GM19023 (cell line): ENCODE results near the gene CDC25B.
"Not testable (repeated sequence)": the region's sequence is repeated elsewhere in the genome, so short reads cannot be mapped to it uniquely, and the experiment has no call there.

ENCODE experiments used
- ATAC-seq: cut with Tn5 transposase; IDR thresholded peaks from one replicate; pipeline ENCODE4 v1.9.1; 2021; ENCODE audit warnings: mild to moderate bottlenecking, moderate library complexity; ENCODE audit not compliant: unreplicated experiment

Gene CDC25B

GRCh38 chr20:3784216-3784853 is 11.8 kb upstream of the CDC25B start:
- ATAC-seq: no peak

DNA sequence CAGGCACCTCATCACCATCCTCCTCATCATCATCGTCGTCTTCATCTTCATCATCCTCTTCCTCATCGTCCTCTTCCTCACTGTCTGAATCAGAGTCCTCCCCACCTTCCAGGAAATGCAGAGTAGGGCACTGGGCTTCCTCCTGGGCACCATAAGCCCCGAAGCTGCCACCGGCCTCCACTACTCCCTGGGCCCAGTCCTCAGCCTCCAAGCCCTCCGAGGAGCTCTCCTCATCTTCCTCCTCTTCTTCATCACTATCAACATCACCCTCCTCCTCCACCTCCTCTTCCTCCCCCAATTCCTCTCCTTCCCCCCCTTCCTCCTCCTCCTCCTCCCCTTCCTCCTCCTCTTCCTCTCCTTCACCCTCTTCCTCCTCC is 11.3 kb upstream of the CDC25B start:
- no peak for ATAC-seq

DNA sequence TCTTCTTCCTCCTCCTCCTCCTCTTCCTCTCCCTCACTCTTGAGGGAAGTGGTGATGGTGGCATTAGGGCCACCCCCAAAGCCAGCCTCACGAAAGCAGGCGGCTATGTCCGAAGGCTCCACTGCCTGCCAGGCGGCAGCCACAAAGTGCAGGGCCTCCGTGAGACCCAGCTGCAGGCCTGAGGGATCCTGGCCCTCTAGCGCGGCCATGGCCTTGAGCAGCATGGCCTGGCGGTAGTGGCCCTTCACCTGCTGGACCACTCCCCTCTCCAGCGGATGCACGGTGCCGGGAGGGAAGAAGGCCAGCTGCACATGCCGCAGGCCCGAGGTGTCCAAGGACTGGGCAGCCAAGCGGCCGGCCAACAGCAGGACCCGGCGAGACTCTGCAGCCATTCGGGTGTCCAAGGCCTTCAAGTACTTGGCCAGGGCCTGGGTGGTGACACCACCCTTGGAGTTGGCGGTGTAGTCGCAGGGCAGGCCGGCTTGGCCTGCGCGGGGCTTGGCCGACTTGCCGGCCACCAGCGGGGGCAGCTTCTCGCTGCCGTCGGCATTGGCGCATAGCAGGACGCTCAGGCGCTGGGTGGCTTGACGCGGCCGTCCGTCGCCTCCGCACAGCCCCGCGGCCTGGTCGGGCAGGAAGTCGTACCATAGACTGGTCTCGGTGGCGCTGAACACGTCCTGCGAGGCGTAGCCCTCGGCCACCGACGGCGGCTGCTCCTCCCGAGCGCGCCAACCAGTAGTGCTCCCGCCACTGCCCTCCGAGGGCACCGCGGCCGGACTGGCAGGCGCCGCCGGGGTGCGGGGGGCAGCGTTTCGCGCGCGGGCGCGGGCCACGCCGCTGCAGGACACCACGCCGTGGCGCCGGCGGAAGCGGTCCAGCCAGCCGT is 10.6 kb upstream of the CDC25B start:
- no peak for ATAC-seq

GRCh38 chr20:3786126-3786484 is 10.0 kb upstream of the CDC25B start:
- peak; percentile 13 for ATAC-seq

- peak; percentile 80 for ATAC-seq
Observed at GRCh38 chr20:3786665-3787323, 9.3 kb upstream of the CDC25B start, which contains the start of gene CENPB. TSS of gene CENPB (minus strand) at chr20:3786740. CDS start at chr20:3786483, 257 bp downstream.

GRCh38 chr20:3787324-3788014 is 8.6 kb upstream of the CDC25B start:
- ATAC-seq: no peak

DNA sequence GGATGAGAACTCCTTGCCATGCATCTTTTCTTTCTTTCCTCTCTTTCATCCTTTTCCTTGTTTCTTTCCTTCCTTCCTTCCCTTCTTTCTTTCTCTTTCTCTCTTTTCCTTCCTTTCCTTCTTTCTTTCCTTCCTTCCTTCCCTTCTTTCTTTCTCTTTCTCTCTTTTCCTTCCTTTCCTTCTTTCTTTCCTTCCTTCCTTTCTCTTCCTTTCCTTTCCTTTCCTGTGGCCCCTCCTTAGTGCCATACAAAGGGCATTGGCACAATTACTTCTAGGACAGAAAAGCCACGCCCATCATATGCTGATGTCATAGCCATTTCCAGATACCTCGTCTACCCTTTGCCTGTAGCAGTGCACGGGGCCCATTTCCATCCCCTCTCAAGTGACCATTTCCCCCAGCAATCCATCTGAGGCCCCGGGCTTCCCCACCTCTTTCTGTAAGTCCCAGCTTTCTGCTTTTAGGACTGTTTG is 7.4 kb upstream of the CDC25B start:
- ATAC-seq: no peak

GRCh38 chr20:3789201-3789600 is 6.9 kb upstream of the CDC25B start:
- not testable (repeated sequence) for ATAC-seq

DNA sequence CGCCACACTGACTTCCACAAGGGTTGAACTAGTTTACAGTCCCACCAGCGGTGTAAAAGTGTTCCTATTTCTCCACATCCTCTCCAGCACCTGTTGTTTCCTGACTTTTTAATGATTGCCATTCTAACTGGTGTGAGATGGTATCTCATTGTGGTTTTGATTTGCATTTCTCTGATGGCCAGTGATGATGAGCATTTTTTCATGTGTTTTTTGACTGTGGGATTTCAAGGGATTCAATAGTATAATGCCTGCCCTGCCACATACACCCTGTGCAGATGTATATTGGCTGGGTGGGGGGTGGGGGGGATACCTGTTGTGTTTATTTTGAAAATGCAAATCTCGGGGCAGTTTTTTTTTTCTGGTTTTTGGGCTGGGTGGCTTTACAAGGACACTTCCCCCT is 1.9 kb upstream of the CDC25B start:
- ATAC-seq: not testable (repeated sequence)

GRCh38 chr20:3794701-3795420 is 1.2 kb upstream of the CDC25B start:
- ATAC-seq: no peak

GRCh38 chr20:3796477-3797225 is 541 bp downstream of the CDC25B start:
- ATAC-seq: peak; percentile 4

DNA sequence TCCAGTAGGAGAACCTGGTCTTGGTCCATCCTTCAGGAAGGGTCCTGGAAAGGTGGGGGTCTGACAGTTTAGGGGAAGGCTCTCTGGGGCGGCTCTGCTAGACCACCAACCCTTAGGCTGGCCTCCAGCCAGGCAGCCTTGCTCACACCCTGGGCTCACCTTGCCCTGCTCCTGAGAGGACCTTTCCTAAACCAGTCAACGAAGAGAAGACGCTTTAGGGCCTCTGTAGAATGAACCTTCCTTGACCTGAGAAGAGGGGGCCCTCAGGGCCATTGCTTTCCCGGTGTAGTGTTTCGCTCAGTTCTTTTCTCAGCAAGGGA is 1.1 kb downstream of the CDC25B start:
- ATAC-seq: no peak

DNA sequence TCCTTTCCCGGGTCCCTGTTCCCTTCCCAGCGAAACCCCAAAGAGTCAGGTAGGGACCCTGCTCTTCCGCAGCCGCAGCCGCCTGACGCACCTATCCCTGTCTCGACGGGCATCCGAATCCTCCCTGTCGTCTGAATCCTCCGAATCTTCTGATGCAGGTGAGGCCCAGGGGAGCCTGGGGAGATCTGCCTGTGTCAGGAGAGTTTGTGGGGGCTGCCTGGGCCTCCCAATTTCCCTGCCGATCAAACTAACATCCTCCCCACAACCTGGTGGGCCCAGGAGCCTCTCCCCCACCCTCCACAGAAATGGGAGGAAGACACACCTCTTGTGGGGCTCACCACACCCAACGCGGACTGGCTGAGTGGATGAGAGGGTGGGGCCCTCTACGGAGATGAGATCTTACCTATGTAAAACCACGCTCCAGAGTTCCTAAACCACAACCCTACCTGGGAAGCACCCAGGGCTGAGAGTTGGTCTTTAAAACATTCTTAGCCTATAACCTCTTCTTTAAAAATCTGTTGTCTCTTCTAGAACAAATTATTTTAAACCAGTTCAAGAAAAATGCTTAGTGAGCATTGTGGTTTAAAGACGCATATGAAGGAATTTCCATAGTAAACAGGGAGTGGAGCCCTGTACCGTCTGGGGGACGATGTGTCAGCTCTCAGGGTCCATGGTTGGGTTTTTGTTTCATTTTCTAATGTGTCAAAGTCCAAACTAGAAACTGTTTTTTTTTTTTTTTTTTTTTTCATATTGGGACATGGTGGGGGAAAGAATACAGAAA is 1.7 kb downstream of the CDC25B start:
- no peak for ATAC-seq

DNA sequence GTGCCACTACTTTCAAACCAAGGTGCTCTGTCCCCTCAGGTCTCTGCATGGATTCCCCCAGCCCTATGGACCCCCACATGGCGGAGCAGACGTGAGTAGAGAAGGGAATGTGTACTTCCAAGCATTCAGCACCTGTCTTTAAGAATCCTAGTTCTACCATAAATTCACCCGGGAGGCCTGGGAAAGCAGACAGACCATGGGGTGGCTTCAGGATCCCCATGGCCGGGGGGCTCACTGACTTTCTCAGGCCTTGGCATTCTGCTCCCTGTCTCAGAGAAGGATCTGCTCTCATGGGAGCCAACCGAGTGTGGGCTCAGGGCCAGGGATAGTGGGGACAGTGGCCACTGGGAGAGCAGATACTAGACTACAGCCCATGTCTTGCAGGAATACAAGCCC is 2.3 kb downstream of the CDC25B start:
- no peak for ATAC-seq

- no peak for ATAC-seq
Observed at GRCh38 chr20:3798908-3799248, 2.8 kb downstream of the CDC25B start.

GRCh38 chr20:3800256-3800877 is 4.3 kb downstream of the CDC25B start:
- ATAC-seq: no peak

DNA sequence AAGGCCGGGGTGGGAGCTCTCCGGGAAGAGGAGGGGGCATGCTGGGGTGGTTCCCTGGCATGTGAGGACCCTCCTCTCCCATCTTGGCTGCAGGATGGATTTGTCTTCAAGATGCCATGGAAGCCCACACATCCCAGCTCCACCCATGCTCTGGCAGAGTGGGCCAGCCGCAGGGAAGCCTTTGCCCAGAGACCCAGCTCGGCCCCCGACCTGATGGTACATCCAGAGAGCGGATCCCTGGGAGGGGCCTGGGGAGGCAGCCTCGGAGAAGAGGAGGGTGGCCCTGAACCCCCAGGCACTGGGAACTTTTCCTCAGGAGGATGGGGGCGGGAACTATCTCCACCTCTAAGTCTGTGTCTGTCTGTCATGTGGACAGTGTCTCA is 4.8 kb downstream of the CDC25B start:
- no peak for ATAC-seq

DNA sequence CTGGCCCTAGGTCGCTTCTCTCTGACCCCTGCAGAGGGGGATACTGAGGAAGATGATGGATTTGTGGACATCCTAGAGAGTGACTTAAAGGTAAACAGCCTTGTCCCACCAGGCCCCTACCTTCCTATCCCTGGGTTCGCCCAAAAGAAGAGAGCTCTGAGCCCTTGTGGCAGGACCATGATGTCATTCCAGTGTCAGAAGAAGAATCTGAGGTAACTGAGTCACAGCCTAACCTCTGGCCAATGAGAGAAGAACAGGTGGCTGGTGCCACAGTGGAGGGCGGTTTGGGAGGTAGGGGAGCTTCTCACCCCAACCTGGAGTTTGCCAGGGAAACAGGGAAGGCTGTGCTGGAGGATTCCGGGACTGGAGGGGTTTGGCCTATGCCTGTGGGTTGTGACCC is 5.2 kb downstream of the CDC25B start:
- ATAC-seq: no peak

- no peak for ATAC-seq
Observed at GRCh38 chr20:3801846-3802245, 5.7 kb downstream of the CDC25B start.
